Endothelial cell of umbilical vein (primary cell): ENCODE measurements around the gene NUDT14. TPM values are rescaled to one million over a fixed set of nuclear protein-coding genes. Genes with fewer than 3 reads are reported as not detected.
A peak's percentile ranks its signal among the peaks of the same experiment; 100 is the strongest.

Source experiments
- BruUV-seq: library from RNA; stranded (reverse); fragments of 400-500 nt; replicated peaks from 2 replicates; lab custom pipeline; 2021; lab: Mats Ljungman, UMichigan
- CTCF ChIA-PET: fragments of 300-600, 350-600 bp; sonication (Branson Sonifier 250); formaldehyde crosslinking; loops from one replicate; lab custom pipeline; 2021; ENCODE audit warnings: antibody characterized with exemption, inconsistent platforms; lab: Charles Lee
- POLR2A ChIA-PET: fragments of 300-600, 350-600 bp; sonication (Branson Sonifier 250); formaldehyde crosslinking; loops from one replicate; lab custom pipeline; 2021; ENCODE audit warnings: antibody characterized with exemption, inconsistent platforms; lab: Charles Lee
- DNase-seq: peaks from one replicate; pipeline ENCODE4 v3.0.0-alpha.2; 2011; ENCODE audit warnings: low read depth, low spot score
- FAIRE-seq: peaks from 2 replicates; lab custom pipeline; 2011; peaks lifted over from hg19 to GRCh38; lab: Jason Lieb, UNC
- H2AFZ ChIP-seq: 2 replicates; pipeline ENCODE4 v1.6.0; 2012; ENCODE audit warnings: low read depth, low read length, control low read depth, inconsistent platforms
- H3K27ac ChIP-seq: 2 replicates; pipeline ENCODE4 v1.5.1; 2011; ENCODE audit warnings: low read depth, mild to moderate bottlenecking, control low read depth, low read length, moderate library complexity; ENCODE audit not compliant: insufficient read depth
- H3K27me3 ChIP-seq, 2 experiments: 2 replicates each; pipeline versions ENCODE4 v1.6.0 to v1.6.1; 2011; ENCODE audit warnings: low read length in 2 of 2, mixed read lengths in 1 of 2; ENCODE audit not compliant: control insufficient read depth in 2 of 2, insufficient read depth in 2 of 2
- H3K36me3 ChIP-seq, 2 experiments: 2 replicates in 1 of 2; 3 replicates in 1 of 2; pipeline ENCODE4 v1.5.1; 2011; ENCODE audit warnings: low read length in 2 of 2, mild to moderate bottlenecking in 1 of 2, moderate library complexity in 1 of 2; ENCODE audit not compliant: control insufficient read depth in 2 of 2, insufficient read depth in 2 of 2; ENCODE audit errors: extremely low read depth in 1 of 2
- H3K4me1 ChIP-seq: 3 replicates; pipeline ENCODE4 v1.5.1; 2011; ENCODE audit warnings: mild to moderate bottlenecking, low read length; ENCODE audit not compliant: control insufficient read depth, insufficient read depth; ENCODE audit errors: extremely low read depth
- H3K4me2 ChIP-seq: 2 replicates; pipeline ENCODE4 v1.6.1; 2011; ENCODE audit warnings: low read length, control low read depth, mixed read lengths; ENCODE audit not compliant: insufficient read depth
- H3K4me3 ChIP-seq, 3 experiments: fragments of 200-600 bp in 1 of 3; sonication (generic), shearing (Covaris generic) in 1 of 3; replicated peaks in 1 of 3; 2 replicates each; pipeline ENCODE4 v1.5.1; 2011 to 2016; ENCODE audit warnings: control low read depth in 3 of 3, low read length in 3 of 3, mild to moderate bottlenecking in 2 of 3, inconsistent platforms in 1 of 3, low read depth in 1 of 3, moderate library complexity in 1 of 3; ENCODE audit not compliant: insufficient read depth in 1 of 3
- H3K79me2 ChIP-seq: 2 replicates; pipeline ENCODE4 v1.6.0; 2012; ENCODE audit warnings: low read length, inconsistent platforms; ENCODE audit not compliant: control insufficient read depth, insufficient read depth
- H3K9ac ChIP-seq: replicated peaks from 2 replicates; pipeline ENCODE3; 2011; ENCODE audit warnings: low read length, control low read depth; ENCODE audit not compliant: insufficient read depth; ENCODE audit errors: extremely low read depth
- H3K9me1 ChIP-seq: replicated peaks from 3 replicates; pipeline ENCODE4 v1.6.0; 2011; ENCODE audit warnings: mild to moderate bottlenecking, low read length; ENCODE audit not compliant: control insufficient read depth, insufficient read depth; ENCODE audit errors: extremely low read depth
- H3K9me3 ChIP-seq: replicated peaks from 2 replicates; pipeline ENCODE4 v1.5.1; 2012; ENCODE audit warnings: low read length, inconsistent platforms; ENCODE audit not compliant: control insufficient read depth, insufficient read depth
- H4K20me1 ChIP-seq: replicated peaks from 2 replicates; pipeline ENCODE3; 2011; ENCODE audit warnings: mild to moderate bottlenecking, low read length; ENCODE audit not compliant: control insufficient read depth, insufficient read depth; ENCODE audit errors: extremely low read depth
- EZH2 ChIP-seq: IDR thresholded peaks from 2 replicates; pipeline ENCODE4 v1.6.1; 2012; ENCODE audit warnings: borderline replicate concordance, low read depth, mild to moderate bottlenecking, moderate library complexity, low read length, inconsistent platforms; ENCODE audit not compliant: severe bottlenecking
- FOS ChIP-seq: IDR thresholded peaks from 2 replicates; pipeline ENCODE4 v1.6.1; 2011; ENCODE audit warnings: mild to moderate bottlenecking, low read length, moderate library complexity, borderline replicate concordance; ENCODE audit not compliant: insufficient read depth
- GATA2 ChIP-seq: IDR thresholded peaks from 2 replicates; pipeline ENCODE4 v1.7.0; 2011; ENCODE audit warnings: low read depth, mild to moderate bottlenecking, moderate library complexity, mixed read lengths, low read length; ENCODE audit not compliant: insufficient read length, insufficient read depth
- MYC ChIP-seq: IDR thresholded peaks from one replicate; pipeline ENCODE4 v1.6.1; 2011; ENCODE audit warnings: mild to moderate bottlenecking, low read depth, low read length
- POLR2AphosphoS5 ChIP-seq: IDR thresholded peaks from 2 replicates; pipeline ENCODE4 v1.6.1; 2012; ENCODE audit warnings: low read depth, mild to moderate bottlenecking, control low read depth, low read length, moderate library complexity; ENCODE audit not compliant: insufficient read depth
- dilution Hi-C: fragments of 300-500 bp; cut with MboI; formaldehyde crosslinking; loops from one replicate; pipeline ENCODE4 v1.15.0; 2019; ENCODE audit warnings: low sequenced_read_pairs; ENCODE audit not compliant: extremely low pct_ligation_motif_present
- intact Hi-C: fragments of 100-400 bp; cut with micrococcal nuclease; formaldehyde crosslinking; loops from one replicate; pipeline ENCODE4 v1.10.0; 2022
- polyA plus RNA-seq, 4 experiments: library from polyadenylated mRNA; depleted of rRNA in 3 of 4; stranded (reverse) in 3 of 4; unstranded in 1 of 4; fragments of >200 nt; gene quantifications; 2 replicates each; pipeline versions ENCODE4 v1.2.1 to v1.2.3, GENCODE V29; 2011 to 2012; ENCODE audit warnings: missing spikeins in 1 of 4
- total RNA-seq: library from RNA; stranded (reverse); gene quantifications from 2 replicates; pipeline ENCODE4 v1.2.3, GENCODE V29; 2021
- TF ChIP-seq, protein P1 (sequence below), 2 donors: IDR thresholded peaks; 1 replicate in 1 of 2; 2 replicates in 1 of 2; pipeline ENCODE4 v1.5.1; 2011; ENCODE audit warnings: low read length in 2 of 2, mild to moderate bottlenecking in 2 of 2, moderate library complexity in 2 of 2, control low read depth in 1 of 2, inconsistent platforms in 1 of 2, low read depth in 1 of 2; ENCODE audit not compliant: insufficient read depth in 1 of 2; ENCODE audit errors: extremely low read depth in 1 of 2
- TF ChIP-seq, protein P2 (sequence below): IDR thresholded peaks from 2 replicates; pipeline ENCODE4 v1.6.1; 2011; ENCODE audit not compliant: insufficient read depth, insufficient read length

The NUDT14 gene
- total and polyA plus RNA-seq, 2 donors (not counting 3 experiments of a cell fraction or from before 2014, with no cell fraction given), result 97.7 to 103 TPM

DNA sequence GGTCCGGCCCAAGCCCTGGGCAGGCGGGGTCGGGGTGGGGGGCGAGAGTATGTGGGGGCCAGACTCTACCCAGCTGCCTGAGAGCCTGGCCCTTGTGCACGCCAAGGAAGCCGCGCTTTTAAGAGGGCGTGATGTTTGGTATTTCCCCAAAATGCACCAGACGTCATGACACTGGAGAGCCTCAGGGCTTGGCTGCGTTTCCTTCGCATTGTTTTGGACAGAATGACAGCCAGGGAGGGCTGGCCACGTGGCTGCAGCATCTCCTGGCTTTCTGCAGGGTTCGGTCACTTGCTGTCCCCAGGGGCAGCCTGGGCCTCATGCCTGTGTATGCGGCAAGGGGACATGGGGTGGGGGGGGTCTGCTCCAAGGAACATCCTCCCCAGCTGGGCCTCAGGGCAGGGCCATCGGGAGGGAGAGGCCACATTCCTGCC is 16.1 kb upstream of the NUDT14 start:
- Histone ChIP-seq H3K79me2 (no peaks in the 10 kb centered on the region), H4K20me1 (no peaks in the 10 kb centered on the region), H3K9me3 (no peaks in the 10 kb centered on the region), H3K4me3 (no peak overlapping the region), H3K9ac (peak overlapping the region; percentile 76), H3K4me1 (peaks cover 72% of the 10 kb centered on the region), H3K4me2 (no peak overlapping the region), H3K27me3 (no peaks in the 10 kb centered on the region), H3K36me3 (no peaks in the 10 kb centered on the region), H3K9me1 (no peaks in the 10 kb centered on the region), H2AFZ (no peak overlapping the region), H3K27ac (peak overlapping the region; percentile 87)
- ChIA-PET POLR2A (interaction anchor here (0.6 to 0.7 kb wide), 2 partner anchors 22 to 1350 kb away, joined by 3 to 4 read pairs; partner anchors contain the start of gene PPP1R13B), CTCF (interaction anchor here (1.1 to 9.7 kb wide), 4 partner anchors 27 to 155 kb away, joined by 3 to 94 read pairs (median 13); partner anchors contain the start of gene JAG2)
- dilution Hi-C loops, result no loop called here
- no TSS peak for BruUV-seq
- intact Hi-C loops, result loop anchor here (2.0 to 5.0 kb wide), 3 partner anchors 106 to 295 kb away; partner anchors contain the start of genes CRIP2 and TEDC1
- TF ChIP-seq POLR2AphosphoS5, result no peak
- no peak for TF ChIP-seq FOS
- TF ChIP-seq EZH2, result no peak
- TF ChIP-seq, protein P1, sequence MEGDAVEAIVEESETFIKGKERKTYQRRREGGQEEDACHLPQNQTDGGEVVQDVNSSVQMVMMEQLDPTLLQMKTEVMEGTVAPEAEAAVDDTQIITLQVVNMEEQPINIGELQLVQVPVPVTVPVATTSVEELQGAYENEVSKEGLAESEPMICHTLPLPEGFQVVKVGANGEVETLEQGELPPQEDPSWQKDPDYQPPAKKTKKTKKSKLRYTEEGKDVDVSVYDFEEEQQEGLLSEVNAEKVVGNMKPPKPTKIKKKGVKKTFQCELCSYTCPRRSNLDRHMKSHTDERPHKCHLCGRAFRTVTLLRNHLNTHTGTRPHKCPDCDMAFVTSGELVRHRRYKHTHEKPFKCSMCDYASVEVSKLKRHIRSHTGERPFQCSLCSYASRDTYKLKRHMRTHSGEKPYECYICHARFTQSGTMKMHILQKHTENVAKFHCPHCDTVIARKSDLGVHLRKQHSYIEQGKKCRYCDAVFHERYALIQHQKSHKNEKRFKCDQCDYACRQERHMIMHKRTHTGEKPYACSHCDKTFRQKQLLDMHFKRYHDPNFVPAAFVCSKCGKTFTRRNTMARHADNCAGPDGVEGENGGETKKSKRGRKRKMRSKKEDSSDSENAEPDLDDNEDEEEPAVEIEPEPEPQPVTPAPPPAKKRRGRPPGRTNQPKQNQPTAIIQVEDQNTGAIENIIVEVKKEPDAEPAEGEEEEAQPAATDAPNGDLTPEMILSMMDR (IDR thresholded peaks at IDR 0.05; ENCODE audit: extremely low read depth in 1 of 2, insufficient read depth in 1 of 2, low read depth in 1 of 2, low read length in 2 of 2), result no peak
- TF ChIP-seq MYC, result peak; percentile 88
- TF ChIP-seq GATA2, result no peak
- TF ChIP-seq, protein P2, sequence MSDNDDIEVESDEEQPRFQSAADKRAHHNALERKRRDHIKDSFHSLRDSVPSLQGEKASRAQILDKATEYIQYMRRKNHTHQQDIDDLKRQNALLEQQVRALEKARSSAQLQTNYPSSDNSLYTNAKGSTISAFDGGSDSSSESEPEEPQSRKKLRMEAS, result peak; percentile 89
- peak; percentile 88 for FAIRE-seq
- no peak for DNase-seq
